GM23338 (cell line): ENCODE data around the gene YIPF1. TPM values are rescaled to one million over a fixed set of nuclear protein-coding genes. Genes with fewer than 3 reads are reported as not detected.

Experiments
- ATAC-seq: fragments of 200-7000 bp; cut with Tn5 transposase; 3 replicates; pipeline ENCODE4 v1.9.1; 2020
- DNase-seq: peaks from one replicate; pipeline ENCODE4 v3.0.0-alpha.2; 2015; ENCODE audit warnings: low spot score
- H2AFZ ChIP-seq: fragments of 200-600 bp; sonication (generic); 2 replicates; pipeline ENCODE4 v1.8.0; 2016; ENCODE audit warnings: antibody characterized with exemption, mild to moderate bottlenecking, moderate library complexity
- H3F3A ChIP-seq: fragments of 200-600 bp; sonication (generic); replicated peaks from 2 replicates; pipeline ENCODE4 v1.8.0; 2017; ENCODE audit warnings: antibody characterized with exemption, mixed run types, low read depth
- H3K27ac ChIP-seq: fragments of 200-600 bp; sonication (generic); 2 replicates; pipeline ENCODE4 v1.6.1; 2016; ENCODE audit warnings: low read depth
- H3K27me3 ChIP-seq: fragments of 200-600 bp; sonication (generic); 2 replicates; pipeline ENCODE4 v1.8.0; 2016; ENCODE audit warnings: mild to moderate bottlenecking, mixed run types, moderate library complexity; ENCODE audit not compliant: insufficient read depth
- H3K36me3 ChIP-seq: fragments of 200-600 bp; sonication (generic); 2 replicates; pipeline ENCODE4 v1.8.0; 2016; ENCODE audit warnings: mild to moderate bottlenecking; ENCODE audit not compliant: insufficient read depth
- H3K4me1 ChIP-seq: fragments of 200-600 bp; sonication (generic); 2 replicates; pipeline ENCODE4 v1.8.0; 2016; ENCODE audit warnings: mild to moderate bottlenecking, moderate library complexity; ENCODE audit not compliant: insufficient read depth
- H3K4me2 ChIP-seq: fragments of 200-600 bp; sonication (generic); 2 replicates; pipeline ENCODE4 v1.7.1; 2017; ENCODE audit warnings: mixed run types
- H3K4me3 ChIP-seq: fragments of 200-600 bp; sonication (generic); 2 replicates; pipeline ENCODE4 v1.6.1; 2016; ENCODE audit warnings: mixed run types
- H3K79me2 ChIP-seq: fragments of 200-600 bp; sonication (generic); replicated peaks from 2 replicates; pipeline ENCODE4 v1.8.0; 2017; ENCODE audit warnings: mild to moderate bottlenecking; ENCODE audit not compliant: insufficient read depth
- H3K9me2 ChIP-seq: fragments of 200-600 bp; sonication (generic); 2 replicates; pipeline ENCODE4 v1.8.0; 2017; ENCODE audit not compliant: insufficient read depth
- H4K20me1 ChIP-seq: fragments of 200-600 bp; sonication (generic); replicated peaks from 2 replicates; pipeline ENCODE4 v1.8.0; 2017; ENCODE audit warnings: mild to moderate bottlenecking; ENCODE audit not compliant: insufficient read depth
- H3K27ac Mint-ChIP-seq: 2 replicates; pipeline ENCODE4 v1.8.0; 2020; ENCODE audit warnings: inconsistent platforms, mild to moderate bottlenecking, moderate library complexity, mixed read lengths
- H3K27me3 Mint-ChIP-seq: 3 replicates; pipeline ENCODE4 v1.8.0; 2022; ENCODE audit warnings: low read depth, mild to moderate bottlenecking, moderate library complexity, mixed read lengths, inconsistent platforms; ENCODE audit not compliant: insufficient read depth, poor library complexity
- H3K36me3 Mint-ChIP-seq: 3 replicates; pipeline ENCODE4 v1.8.0; 2021; ENCODE audit warnings: low read depth, mild to moderate bottlenecking, inconsistent platforms, moderate library complexity, mixed read lengths
- H3K4me1 Mint-ChIP-seq: 3 replicates; pipeline ENCODE4 v1.8.0; 2020; ENCODE audit warnings: mild to moderate bottlenecking, inconsistent platforms, mixed read lengths
- H3K4me3 Mint-ChIP-seq: 3 replicates; pipeline ENCODE4 v1.8.0; 2021; ENCODE audit warnings: moderate library complexity, mild to moderate bottlenecking, inconsistent platforms, mixed read lengths
- H3K9me3 Mint-ChIP-seq: 3 replicates; pipeline ENCODE4 v1.8.0; 2020; ENCODE audit warnings: moderate library complexity, mild to moderate bottlenecking, inconsistent platforms, mixed read lengths
- CREB1 ChIP-seq: fragments of 250-450 bp; sonication (Bioruptor Pico); IDR thresholded peaks from 2 replicates; pipeline ENCODE4 v1.5.0; 2020; ENCODE audit warnings: low read depth, mild to moderate bottlenecking, moderate library complexity
- EZH2 ChIP-seq: fragments of 200-600 bp; sonication (generic); IDR thresholded peaks from one replicate; pipeline ENCODE4 v1.8.0; 2017; ENCODE audit warnings: antibody characterized with exemption, mild to moderate bottlenecking, low read depth; ENCODE audit not compliant: unreplicated experiment
- EZH2phosphoT487 ChIP-seq: fragments of 200-600 bp; sonication (generic); IDR thresholded peaks from one replicate; pipeline ENCODE4 v1.8.1; 2018; ENCODE audit warnings: antibody characterized with exemption; ENCODE audit not compliant: unreplicated experiment
- JUNB ChIP-seq: IDR thresholded peaks from one replicate; pipeline ENCODE4 v1.6.1; 2016; ENCODE audit warnings: antibody characterized with exemption; ENCODE audit not compliant: unreplicated experiment
- NANOG ChIP-seq: IDR thresholded peaks from 2 replicates; pipeline ENCODE4 v1.6.1; 2016; ENCODE audit warnings: antibody characterized with exemption, borderline replicate concordance
- POLR2AphosphoS5 ChIP-seq: IDR thresholded peaks from 2 replicates; pipeline ENCODE4 v1.6.1; 2016; ENCODE audit warnings: antibody characterized with exemption, low read depth
- STAT1 ChIP-seq: IDR thresholded peaks from one replicate; pipeline ENCODE4 v1.6.1; 2016; ENCODE audit warnings: antibody characterized with exemption; ENCODE audit not compliant: unreplicated experiment
- ZNF114 ChIP-seq: fragments of 250-450 bp; sonication (Bioruptor Pico); IDR thresholded peaks from 2 replicates; pipeline ENCODE4 v1.5.0; 2020; ENCODE audit warnings: mild to moderate bottlenecking, moderate library complexity
- ZNF331 ChIP-seq: fragments of 250-450 bp; sonication (Bioruptor Pico); IDR thresholded peaks from 2 replicates; pipeline ENCODE4 v1.5.0; 2020; ENCODE audit warnings: low read depth, mild to moderate bottlenecking, moderate library complexity
- polyA plus RNA-seq: library from polyadenylated mRNA; unstranded; fragments of >200 nt; fragmentation: Nextera tagmentation; extraction: Ambion mirVana; gene quantifications from 2 replicates; pipeline ENCODE4 v1.2.1, GENCODE V29; 2016
- total RNA-seq: library from RNA; depleted of rRNA; stranded (reverse); fragments of >200 nt; shearing (Covaris generic); gene quantifications from 2 replicates; pipeline ENCODE4 v1.2.3, GENCODE V29; 2014
- TF ChIP-seq, protein P1 (sequence below): fragments of 250-450 bp; sonication (Bioruptor Pico); IDR thresholded peaks from 2 replicates; pipeline ENCODE4 v1.5.0; 2020; ENCODE audit warnings: mild to moderate bottlenecking, moderate library complexity
- TF ChIP-seq, protein P2 (sequence below): IDR thresholded peaks from one replicate; pipeline ENCODE4 v1.6.1; 2018; ENCODE audit warnings: antibody characterized with exemption; ENCODE audit not compliant: unreplicated experiment
- TF ChIP-seq, protein P3 (sequence below), 2 experiments: fragments of 200-600 bp in 1 of 2; sonication (generic) in 1 of 2; conservative IDR thresholded peaks; 2 replicates each; pipeline versions ENCODE4 v1.5.1 to v1.6.1; 2016 to 2017; ENCODE audit warnings: antibody characterized with exemption in 2 of 2, low read depth in 2 of 2, mild to moderate bottlenecking in 2 of 2, moderate library complexity in 1 of 2
- TF ChIP-seq, protein P4 (sequence below): IDR thresholded peaks from 2 replicates; pipeline ENCODE4 v1.6.1; 2016; ENCODE audit warnings: antibody characterized with exemption

Gene YIPF1
- total and polyA plus RNA-seq, 2 experiments from 2014 or later, result 14.1 to 24.0 TPM

DNA sequence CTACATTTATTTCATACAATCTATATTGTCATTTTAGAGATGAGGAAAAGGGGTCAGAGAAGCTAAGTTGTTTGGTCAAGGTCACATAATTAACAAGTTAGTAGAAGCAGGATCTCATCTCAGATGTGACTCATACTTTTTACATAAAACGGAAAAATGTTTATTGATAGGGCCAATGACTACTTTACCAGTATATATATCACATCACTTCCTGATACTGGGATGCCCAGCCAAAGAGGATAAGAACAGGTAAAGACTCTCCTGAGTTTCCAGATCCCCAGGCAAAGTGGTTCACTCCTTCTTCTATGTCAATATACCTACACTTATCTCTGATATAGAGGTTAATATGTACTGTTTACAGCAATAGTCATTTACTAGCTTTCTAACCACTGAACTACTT lies 21.0 kb downstream of the YIPF1 start:
- TF ChIP-seq EZH2phosphoT487, result no peak
- no peak for TF ChIP-seq ZNF114
- no peak for TF ChIP-seq CREB1 (CRISPR knock-in tag)
- TF ChIP-seq STAT1, result no peak
- TF ChIP-seq NANOG, result no peak
- TF ChIP-seq, protein P1, sequence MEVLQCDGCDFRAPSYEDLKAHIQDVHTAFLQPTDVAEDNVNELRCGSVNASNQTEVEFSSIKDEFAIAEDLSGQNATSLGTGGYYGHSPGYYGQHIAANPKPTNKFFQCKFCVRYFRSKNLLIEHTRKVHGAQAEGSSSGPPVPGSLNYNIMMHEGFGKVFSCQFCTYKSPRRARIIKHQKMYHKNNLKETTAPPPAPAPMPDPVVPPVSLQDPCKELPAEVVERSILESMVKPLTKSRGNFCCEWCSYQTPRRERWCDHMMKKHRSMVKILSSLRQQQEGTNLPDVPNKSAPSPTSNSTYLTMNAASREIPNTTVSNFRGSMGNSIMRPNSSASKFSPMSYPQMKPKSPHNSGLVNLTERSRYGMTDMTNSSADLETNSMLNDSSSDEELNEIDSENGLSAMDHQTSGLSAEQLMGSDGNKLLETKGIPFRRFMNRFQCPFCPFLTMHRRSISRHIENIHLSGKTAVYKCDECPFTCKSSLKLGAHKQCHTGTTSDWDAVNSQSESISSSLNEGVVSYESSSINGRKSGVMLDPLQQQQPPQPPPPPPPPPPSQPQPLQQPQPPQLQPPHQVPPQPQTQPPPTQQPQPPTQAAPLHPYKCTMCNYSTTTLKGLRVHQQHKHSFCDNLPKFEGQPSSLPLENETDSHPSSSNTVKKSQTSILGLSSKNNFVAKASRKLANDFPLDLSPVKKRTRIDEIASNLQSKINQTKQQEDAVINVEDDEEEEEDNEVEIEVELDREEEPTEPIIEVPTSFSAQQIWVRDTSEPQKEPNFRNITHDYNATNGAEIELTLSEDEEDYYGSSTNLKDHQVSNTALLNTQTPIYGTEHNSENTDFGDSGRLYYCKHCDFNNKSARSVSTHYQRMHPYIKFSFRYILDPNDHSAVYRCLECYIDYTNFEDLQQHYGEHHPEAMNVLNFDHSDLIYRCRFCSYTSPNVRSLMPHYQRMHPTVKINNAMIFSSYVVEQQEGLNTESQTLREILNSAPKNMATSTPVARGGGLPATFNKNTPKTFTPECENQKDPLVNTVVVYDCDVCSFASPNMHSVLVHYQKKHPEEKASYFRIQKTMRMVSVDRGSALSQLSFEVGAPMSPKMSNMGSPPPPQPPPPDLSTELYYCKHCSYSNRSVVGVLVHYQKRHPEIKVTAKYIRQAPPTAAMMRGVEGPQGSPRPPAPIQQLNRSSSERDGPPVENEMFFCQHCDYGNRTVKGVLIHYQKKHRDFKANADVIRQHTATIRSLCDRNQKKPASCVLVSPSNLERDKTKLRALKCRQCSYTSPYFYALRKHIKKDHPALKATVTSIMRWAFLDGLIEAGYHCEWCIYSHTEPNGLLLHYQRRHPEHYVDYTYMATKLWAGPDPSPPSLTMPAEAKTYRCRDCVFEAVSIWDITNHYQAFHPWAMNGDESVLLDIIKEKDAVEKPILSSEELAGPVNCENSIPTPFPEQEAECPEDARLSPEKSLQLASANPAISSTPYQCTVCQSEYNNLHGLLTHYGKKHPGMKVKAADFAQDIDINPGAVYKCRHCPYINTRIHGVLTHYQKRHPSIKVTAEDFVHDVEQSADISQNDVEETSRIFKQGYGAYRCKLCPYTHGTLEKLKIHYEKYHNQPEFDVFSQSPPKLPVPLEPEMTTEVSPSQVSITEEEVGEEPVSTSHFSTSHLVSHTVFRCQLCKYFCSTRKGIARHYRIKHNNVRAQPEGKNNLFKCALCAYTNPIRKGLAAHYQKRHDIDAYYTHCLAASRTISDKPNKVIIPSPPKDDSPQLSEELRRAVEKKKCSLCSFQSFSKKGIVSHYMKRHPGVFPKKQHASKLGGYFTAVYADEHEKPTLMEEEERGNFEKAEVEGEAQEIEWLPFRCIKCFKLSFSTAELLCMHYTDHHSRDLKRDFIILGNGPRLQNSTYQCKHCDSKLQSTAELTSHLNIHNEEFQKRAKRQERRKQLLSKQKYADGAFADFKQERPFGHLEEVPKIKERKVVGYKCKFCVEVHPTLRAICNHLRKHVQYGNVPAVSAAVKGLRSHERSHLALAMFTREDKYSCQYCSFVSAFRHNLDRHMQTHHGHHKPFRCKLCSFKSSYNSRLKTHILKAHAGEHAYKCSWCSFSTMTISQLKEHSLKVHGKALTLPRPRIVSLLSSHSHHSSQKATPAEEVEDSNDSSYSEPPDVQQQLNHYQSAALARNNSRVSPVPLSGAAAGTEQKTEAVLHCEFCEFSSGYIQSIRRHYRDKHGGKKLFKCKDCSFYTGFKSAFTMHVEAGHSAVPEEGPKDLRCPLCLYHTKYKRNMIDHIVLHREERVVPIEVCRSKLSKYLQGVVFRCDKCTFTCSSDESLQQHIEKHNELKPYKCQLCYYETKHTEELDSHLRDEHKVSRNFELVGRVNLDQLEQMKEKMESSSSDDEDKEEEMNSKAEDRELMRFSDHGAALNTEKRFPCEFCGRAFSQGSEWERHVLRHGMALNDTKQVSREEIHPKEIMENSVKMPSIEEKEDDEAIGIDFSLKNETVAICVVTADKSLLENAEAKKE, result no peak
- TF ChIP-seq JUNB, result no peak
- TF ChIP-seq EZH2, result no peak
- TF ChIP-seq, protein P2, sequence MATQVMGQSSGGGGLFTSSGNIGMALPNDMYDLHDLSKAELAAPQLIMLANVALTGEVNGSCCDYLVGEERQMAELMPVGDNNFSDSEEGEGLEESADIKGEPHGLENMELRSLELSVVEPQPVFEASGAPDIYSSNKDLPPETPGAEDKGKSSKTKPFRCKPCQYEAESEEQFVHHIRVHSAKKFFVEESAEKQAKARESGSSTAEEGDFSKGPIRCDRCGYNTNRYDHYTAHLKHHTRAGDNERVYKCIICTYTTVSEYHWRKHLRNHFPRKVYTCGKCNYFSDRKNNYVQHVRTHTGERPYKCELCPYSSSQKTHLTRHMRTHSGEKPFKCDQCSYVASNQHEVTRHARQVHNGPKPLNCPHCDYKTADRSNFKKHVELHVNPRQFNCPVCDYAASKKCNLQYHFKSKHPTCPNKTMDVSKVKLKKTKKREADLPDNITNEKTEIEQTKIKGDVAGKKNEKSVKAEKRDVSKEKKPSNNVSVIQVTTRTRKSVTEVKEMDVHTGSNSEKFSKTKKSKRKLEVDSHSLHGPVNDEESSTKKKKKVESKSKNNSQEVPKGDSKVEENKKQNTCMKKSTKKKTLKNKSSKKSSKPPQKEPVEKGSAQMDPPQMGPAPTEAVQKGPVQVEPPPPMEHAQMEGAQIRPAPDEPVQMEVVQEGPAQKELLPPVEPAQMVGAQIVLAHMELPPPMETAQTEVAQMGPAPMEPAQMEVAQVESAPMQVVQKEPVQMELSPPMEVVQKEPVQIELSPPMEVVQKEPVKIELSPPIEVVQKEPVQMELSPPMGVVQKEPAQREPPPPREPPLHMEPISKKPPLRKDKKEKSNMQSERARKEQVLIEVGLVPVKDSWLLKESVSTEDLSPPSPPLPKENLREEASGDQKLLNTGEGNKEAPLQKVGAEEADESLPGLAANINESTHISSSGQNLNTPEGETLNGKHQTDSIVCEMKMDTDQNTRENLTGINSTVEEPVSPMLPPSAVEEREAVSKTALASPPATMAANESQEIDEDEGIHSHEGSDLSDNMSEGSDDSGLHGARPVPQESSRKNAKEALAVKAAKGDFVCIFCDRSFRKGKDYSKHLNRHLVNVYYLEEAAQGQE, result no peak
- TF ChIP-seq ZNF331, result no peak
- TF ChIP-seq POLR2AphosphoS5, result no peak
- TF ChIP-seq, protein P3, sequence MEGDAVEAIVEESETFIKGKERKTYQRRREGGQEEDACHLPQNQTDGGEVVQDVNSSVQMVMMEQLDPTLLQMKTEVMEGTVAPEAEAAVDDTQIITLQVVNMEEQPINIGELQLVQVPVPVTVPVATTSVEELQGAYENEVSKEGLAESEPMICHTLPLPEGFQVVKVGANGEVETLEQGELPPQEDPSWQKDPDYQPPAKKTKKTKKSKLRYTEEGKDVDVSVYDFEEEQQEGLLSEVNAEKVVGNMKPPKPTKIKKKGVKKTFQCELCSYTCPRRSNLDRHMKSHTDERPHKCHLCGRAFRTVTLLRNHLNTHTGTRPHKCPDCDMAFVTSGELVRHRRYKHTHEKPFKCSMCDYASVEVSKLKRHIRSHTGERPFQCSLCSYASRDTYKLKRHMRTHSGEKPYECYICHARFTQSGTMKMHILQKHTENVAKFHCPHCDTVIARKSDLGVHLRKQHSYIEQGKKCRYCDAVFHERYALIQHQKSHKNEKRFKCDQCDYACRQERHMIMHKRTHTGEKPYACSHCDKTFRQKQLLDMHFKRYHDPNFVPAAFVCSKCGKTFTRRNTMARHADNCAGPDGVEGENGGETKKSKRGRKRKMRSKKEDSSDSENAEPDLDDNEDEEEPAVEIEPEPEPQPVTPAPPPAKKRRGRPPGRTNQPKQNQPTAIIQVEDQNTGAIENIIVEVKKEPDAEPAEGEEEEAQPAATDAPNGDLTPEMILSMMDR (conservative IDR thresholded peaks at IDR 0.05; ENCODE audit: low read depth in 2 of 2), result no peak
- TF ChIP-seq, protein P4, sequence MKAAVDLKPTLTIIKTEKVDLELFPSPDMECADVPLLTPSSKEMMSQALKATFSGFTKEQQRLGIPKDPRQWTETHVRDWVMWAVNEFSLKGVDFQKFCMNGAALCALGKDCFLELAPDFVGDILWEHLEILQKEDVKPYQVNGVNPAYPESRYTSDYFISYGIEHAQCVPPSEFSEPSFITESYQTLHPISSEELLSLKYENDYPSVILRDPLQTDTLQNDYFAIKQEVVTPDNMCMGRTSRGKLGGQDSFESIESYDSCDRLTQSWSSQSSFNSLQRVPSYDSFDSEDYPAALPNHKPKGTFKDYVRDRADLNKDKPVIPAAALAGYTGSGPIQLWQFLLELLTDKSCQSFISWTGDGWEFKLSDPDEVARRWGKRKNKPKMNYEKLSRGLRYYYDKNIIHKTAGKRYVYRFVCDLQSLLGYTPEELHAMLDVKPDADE, result no peak
- no peak for ATAC-seq
- Histone ChIP-seq H3K27me3 (no peaks in the 10 kb centered on the region), H3K36me3 (peaks cover 8% of the 10 kb centered on the region), H3K4me3 (no peak overlapping the region), H2AFZ (no peak overlapping the region), H3K27ac (no peak overlapping the region), H3K9me2 (no peaks in the 10 kb centered on the region), H3K4me2 (no peak overlapping the region), H3F3A (no peaks in the 10 kb centered on the region), H4K20me1 (no peaks in the 10 kb centered on the region; the same call in none of the 2 replicates), H3K4me1 (no peaks in the 10 kb centered on the region), H3K79me2 (no peaks in the 10 kb centered on the region)
- H3K4me1 Mint-ChIP-seq, result no peaks in the 10 kb centered on the region
- H3K9me3 Mint-ChIP-seq, result no peaks in the 10 kb centered on the region
- no peak overlapping the region for H3K4me3 Mint-ChIP-seq
- peaks cover 3% of the 10 kb centered on the region for H3K27me3 Mint-ChIP-seq
- H3K36me3 Mint-ChIP-seq, result peaks cover 11% of the 10 kb centered on the region; the same call in 2 of the 3 replicates
- no peak for DNase-seq
- no peak overlapping the region for H3K27ac Mint-ChIP-seq
